IMR-90 (cell line): ENCODE results near the gene ATP6V0E2.

ENCODE experiments used
- BHLHE40 ChIP-seq: fragments of 150-350 bp; IDR thresholded peaks from 2 replicates; pipeline ENCODE4 v1.6.1; 2016; ENCODE audit warnings: mild to moderate bottlenecking, low read depth, low read length
- CEBPB ChIP-seq: IDR thresholded peaks from 2 replicates; pipeline ENCODE4 v1.6.1; 2012; ENCODE audit warnings: low read depth, low read length, improper control_type of control experiment
- CTCF ChIP-seq: conservative IDR thresholded peaks from 2 replicates; pipeline ENCODE4 v1.5.1; 2012; ENCODE audit warnings: mild to moderate bottlenecking, low read depth, low read length, improper control_type of control experiment
- MXI1 ChIP-seq: IDR thresholded peaks from 2 replicates; pipeline ENCODE4 v1.6.1; 2012; ENCODE audit warnings: low read depth, mild to moderate bottlenecking, low read length, moderate library complexity, borderline replicate concordance
- RAD21 ChIP-seq: IDR thresholded peaks from 2 replicates; pipeline ENCODE4 v1.6.1; 2012; ENCODE audit warnings: low read length, improper control_type of control experiment
- RFX5 ChIP-seq: IDR thresholded peaks from 2 replicates; pipeline ENCODE4 v1.8.0; 2012; ENCODE audit warnings: low read depth, mild to moderate bottlenecking, low read length, moderate library complexity

DNA sequence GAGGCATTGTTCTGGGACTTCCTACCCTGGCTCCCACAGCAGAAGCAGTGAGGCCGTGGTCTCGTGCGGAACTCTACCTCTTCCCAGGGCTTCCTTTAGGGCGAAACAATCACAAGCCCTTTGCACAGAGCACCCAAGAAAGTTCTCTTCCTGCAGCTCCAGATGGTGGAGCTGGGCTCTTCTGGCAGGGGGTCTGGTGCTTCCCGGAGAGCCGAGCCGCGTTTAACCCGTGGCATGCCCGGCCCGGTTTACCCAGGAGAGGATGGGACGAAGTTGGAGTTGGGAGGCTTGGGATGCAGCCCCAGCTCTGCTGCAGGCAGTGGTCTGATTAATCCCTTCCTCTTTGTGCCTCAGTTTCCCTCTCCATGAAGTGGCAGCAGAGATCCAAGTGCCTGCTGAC is 9.0 kb upstream of the ATP6V0E2 start:
- no peak for TF ChIP-seq CTCF
- no peak for TF ChIP-seq RFX5
- TF ChIP-seq CEBPB, result no peak
- TF ChIP-seq BHLHE40, result no peak
- no peak for TF ChIP-seq MXI1
- no peak for TF ChIP-seq RAD21
